NCI-H2171 treated with DMSO at 0.1 percent for 48 hours (cell line): ENCODE data around the gene POLE.
"Not testable (repeated sequence)": the region's sequence is repeated elsewhere in the genome, so short reads cannot be mapped to it uniquely, and the experiment has no call there.

Experiments used
- DNase-seq: peaks from one replicate; lab custom pipeline; 2025; lab: John Stamatoyannopoulos, UW

POLE gene

GRCh38 chr12:132719141-132719953, 32.2 kb upstream of the POLE start:
- no peak for DNase-seq

GRCh38 chr12:132718644-132719043, 31.5 kb upstream of the POLE start:
- no peak for DNase-seq

DNA sequence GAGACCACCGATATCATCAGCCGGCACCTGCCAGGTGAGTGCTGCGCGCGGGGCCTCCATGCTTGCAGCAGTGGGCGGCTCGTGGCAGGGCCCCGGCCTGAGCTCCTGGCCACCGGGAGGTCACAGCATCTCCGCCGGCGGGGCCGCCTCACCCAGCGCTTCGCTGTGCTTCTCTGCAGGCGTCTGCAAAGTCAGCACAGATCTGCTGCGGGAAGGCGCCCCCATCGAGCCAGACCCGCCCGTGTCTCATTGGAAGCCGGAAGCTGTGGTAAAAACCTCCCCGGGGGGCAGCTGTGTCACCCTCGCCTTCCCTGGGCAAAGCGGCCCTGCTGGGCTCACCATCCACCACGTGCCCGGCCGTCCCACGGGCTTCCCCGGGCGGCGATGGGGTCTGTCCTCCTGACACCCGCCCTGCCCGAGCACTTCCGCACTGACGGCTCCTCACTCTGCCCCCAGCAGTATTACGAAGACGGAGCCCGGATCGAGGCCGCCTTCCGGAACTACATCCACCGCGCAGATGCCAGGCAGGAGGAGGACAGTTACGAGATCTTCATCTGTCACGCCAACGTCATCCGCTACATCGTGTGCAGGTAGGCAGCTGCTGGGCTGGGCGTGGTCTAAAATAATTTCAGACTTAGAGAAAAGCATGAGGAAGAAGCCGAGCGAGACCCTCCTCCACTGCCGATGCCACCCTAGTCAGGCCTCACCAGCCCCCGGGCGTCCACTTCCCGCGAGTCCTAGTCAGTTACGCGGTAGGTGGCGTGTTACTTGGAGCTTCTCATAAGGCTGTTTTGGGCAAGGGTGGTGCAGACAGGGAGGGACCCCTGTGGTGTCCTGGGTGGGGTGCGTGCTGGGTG, 30.6 kb upstream of the POLE start:
- no peak for DNase-seq

DNA sequence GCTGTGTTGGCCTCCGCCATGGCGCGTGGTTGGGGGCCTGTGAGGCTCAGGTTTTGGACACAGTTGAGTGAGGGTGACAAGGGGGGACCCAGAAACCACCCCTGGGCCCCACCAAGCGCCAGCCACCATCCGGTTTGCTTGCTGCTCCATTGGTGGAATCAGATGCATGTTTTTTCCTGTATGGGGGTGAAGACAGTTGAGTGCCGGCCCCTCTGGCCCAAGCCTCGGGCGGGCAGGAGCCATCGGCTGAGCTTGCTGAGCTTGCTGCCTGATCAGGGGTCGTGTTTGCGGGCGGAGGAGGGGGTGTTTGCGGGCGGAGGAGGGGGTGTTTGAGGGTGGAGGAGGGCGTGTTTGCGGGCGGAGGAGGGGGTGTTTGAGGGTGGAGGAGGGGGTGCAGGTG, 29.9 kb upstream of the POLE start:
- no peak for DNase-seq

DNA sequence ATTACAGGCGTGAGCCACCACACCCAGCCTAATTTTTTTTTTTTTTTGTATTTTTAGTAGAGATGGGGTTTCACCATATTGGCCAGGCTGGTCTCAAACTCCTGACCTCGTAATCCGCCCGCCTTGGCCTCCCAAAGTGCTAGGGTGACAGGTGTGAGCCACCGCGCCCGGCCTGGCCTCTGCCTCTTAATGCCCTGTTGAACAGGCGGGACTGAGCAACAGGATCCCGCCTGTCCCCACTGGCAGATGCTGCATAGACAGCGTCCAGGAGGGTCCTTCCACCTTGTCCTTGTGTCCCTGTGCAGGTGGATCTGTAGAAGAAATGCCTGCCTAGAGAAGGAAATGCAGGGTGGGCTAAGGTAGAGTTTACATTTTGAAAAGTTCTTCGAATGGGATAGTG, 29.2 kb upstream of the POLE start:
- no peak for DNase-seq

GRCh38 chr12:132715874-132716273, 28.7 kb upstream of the POLE start:
- DNase-seq, result no peak

GRCh38 chr12:132713123-132713522, 26.0 kb upstream of the POLE start:
- DNase-seq, result no peak

DNA sequence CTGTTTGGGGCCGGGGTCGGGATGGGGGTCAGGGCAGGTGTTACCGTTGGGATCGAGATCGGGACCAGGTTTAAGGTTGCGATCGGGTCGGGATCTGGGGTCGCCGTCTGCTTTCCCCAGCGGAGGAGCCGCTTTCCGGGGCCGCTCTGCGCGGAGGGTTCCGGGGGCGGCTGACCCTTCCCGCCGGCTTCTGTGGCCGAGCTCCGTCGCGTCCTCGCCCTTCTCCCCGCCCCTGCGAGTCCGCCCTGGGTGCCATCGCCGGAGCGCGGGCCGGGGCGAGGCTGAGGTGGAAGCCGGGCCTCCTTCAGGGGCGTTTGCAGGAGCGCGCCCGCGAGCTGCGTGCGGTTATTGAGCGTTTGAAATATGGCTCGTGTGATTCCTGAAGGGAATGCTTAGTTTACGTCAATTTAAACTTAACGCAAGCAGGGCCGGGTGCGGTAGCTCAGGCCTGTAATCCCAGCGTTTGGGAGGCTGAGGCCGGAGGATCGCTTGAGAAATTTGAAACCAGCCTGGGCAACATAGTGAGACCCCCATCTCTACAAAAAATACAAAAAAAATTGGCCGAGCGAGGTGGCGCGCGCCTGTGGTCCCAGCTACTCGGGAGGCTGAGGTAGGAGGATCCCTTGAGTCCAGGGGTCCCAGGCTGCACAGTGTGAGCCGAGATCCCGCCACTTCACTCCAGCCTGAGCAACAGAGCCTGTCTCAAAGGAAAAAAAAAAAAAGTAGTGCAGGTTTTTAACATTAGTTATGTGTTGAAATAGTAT, 24.1 kb upstream of the POLE start:
- no peak for DNase-seq

GRCh38 chr12:132710405-132711079, 23.4 kb upstream of the POLE start, which contains the start of gene PGAM5:
Gene PGAM5, plus strand, starts transcription at chr12:132710842. Its CDS starts 35 bp downstream, at chr12:132710877.
- peak; percentile 90 for DNase-seq

- DNase-seq, result no peak
Observed at GRCh38 chr12:132710043-132710404, 22.9 kb upstream of the POLE start.

GRCh38 chr12:132708150-132708549, 21.0 kb upstream of the POLE start:
- DNase-seq, result no peak

GRCh38 chr12:132707241-132707640, 20.1 kb upstream of the POLE start:
- no peak for DNase-seq

DNA sequence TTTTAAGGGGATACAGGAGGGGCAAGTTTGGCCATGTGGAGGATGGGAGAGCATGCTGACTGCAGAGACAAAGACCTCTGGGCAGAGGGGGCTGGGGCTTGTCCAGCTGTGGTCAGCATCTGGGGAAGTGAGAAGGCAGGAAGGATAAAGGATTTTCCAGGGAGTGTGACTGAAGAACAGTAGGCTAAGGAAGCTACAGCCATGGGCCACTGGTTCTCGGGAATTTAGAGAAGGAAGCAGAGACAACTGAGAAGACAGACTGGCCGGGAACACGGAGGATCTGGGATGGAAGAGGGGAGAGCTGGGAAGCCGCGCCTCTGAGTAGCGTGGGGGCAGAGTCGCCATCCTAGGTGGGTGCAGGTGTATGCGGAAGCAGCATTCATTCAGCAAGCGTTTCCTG, 16.5 kb upstream of the POLE start:
- DNase-seq, result no peak

DNA sequence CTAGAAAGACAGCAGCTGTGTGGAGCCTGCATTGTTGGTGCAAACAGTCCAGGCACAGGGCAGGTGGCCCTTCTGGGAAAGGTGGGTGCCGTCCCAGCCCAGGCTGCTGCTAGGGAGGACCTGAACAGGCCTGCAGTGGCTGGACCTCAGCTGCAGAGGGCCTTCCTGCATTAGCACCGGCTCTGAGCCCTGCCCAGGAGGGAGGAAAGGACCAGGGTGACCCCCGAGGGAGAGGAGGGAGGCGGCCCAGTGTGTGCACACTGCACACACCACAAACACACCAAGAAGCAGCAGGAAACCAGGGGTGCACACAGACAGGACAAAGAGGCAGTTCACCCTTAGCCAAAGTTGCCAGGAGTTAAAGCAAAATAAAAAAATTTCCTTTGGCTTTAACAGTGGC, 15.5 kb upstream of the POLE start:
- DNase-seq, result no peak

GRCh38 chr12:132700212-132700822, 13.2 kb upstream of the POLE start:
- DNase-seq, result no peak

DNA sequence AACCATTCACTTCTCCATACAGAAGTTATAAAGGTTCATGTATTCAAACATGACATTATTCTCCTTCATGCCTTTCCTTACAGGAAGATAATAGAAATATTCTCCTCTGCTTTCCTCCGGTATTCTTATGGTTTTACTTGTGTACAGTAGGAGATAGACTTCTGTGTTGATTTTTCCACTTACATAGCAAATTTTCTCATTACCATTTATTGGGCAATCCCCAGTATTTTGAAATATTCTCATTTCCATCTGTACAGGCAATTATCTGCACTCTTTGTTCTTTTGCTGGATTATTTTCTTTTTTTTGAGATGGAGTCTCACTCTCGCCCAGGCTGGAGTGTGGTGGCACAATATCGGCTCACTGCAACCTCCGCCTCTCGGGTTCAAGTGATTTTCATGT, 11.2 kb upstream of the POLE start:
- DNase-seq, result no peak

DNA sequence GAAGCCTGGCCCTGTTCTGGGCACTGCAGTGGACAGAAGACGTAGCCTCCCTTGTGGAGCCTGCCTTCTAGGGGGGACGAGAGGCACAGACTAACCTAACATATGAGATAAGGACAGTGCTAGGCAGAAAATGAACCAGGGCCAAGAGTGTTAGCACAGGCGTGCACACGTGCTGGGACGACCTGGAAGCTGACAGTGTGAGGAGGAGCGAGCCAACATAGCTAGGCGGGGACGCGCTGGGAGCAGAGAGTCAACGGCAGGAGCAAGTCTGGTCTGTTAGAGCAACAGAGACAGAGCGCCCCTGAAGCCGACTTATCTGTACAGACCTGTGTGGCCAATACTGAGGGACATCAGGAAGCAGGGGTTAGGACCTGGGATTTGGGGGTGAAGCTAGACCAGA, 8.3 kb upstream of the POLE start:
- no peak for DNase-seq

- DNase-seq, result not testable (repeated sequence)
Observed at GRCh38 chr12:132694888-132695287, 7.7 kb upstream of the POLE start.

- DNase-seq, result not testable (repeated sequence)
Observed at GRCh38 chr12:132692030-132692429, 4.9 kb upstream of the POLE start.

GRCh38 chr12:132690112-132690511, 3.0 kb upstream of the POLE start:
- DNase-seq, result no peak

- no peak for DNase-seq
Observed at GRCh38 chr12:132689227-132689626, 2.1 kb upstream of the POLE start.
